ENCODE results near the gene SLC37A2.

Gene SLC37A2

DNA sequence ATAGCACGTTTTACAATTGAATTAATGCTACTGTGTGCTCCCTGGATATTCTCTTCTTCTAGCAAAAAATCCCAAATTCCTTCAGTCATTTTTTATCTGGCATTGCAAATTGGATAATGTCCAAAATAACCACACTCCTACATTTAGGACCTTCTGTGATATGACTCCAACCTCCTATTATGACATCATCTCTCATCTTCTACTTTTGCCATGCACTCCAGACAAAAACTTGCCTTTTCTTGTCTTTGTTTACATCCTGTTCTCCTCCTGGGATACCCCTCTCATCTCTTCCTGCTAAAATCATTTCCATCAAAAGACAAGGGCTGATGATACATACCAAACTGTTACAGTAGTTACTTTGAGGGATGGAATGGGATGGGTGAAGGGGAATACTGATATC lies 69.0 kb downstream of the SLC37A2 start:
- H2BK5ac ChIP-seq (ENCODE audit: low read length): no peak overlapping the region
- no peak overlapping the region for H3K18ac ChIP-seq (ENCODE audit: low read length)
- no peak overlapping the region for H2AFZ ChIP-seq (ENCODE audit: low read length)
- no peak overlapping the region for H3K4ac ChIP-seq (ENCODE audit: low read length)
- no peaks in the 10 kb centered on the region for H3K9me3 ChIP-seq (replicated peaks in 1 of 2; ENCODE audit: control insufficient read depth in 2 of 2, insufficient read depth in 1 of 2, low read depth in 1 of 2, low read length in 2 of 2)
- no peak overlapping the region for H3K4me2 ChIP-seq (ENCODE audit: insufficient read depth, low read length, poor library complexity, severe bottlenecking)
- no peaks in the 10 kb centered on the region for H3K36me3 ChIP-seq (replicated peaks in 1 of 2; ENCODE audit: control insufficient read depth in 2 of 2, insufficient read depth in 2 of 2, low read length in 2 of 2)
- H2BK120ac ChIP-seq (ENCODE audit: low read depth, low read length): no peak overlapping the region
- no peaks in the 10 kb centered on the region for H3K79me1 ChIP-seq (ENCODE audit: low read depth, low read length)
- H4K91ac ChIP-seq (ENCODE audit: low read depth, low read length, poor library complexity): no peak overlapping the region
- no peak overlapping the region for H3K9ac ChIP-seq (ENCODE audit: low read depth, low read length, poor library complexity)
- H2AK5ac ChIP-seq (ENCODE audit: low read depth, low read length): no peak overlapping the region
- no peak overlapping the region for H4K8ac ChIP-seq (ENCODE audit: low read depth, low read length)
- no peak overlapping the region for H3K23ac ChIP-seq (ENCODE audit: low read depth, low read length, poor library complexity)
- H3K27ac ChIP-seq (replicated peaks; ENCODE audit: low read length): no peak overlapping the region
- no peak overlapping the region for H2BK12ac ChIP-seq (ENCODE audit: low read length)
- no peak overlapping the region for H3K4me3 ChIP-seq (ENCODE audit: low read length in 2 of 2)
- H3K4me1 ChIP-seq (ENCODE audit: control insufficient read depth in 2 of 2, insufficient read depth in 1 of 2, low read depth in 1 of 2, low read length in 2 of 2): peaks cover 2 to 5% of the 10 kb centered on the region in 2 donors
- no peaks in the 10 kb centered on the region for H3K27me3 ChIP-seq (ENCODE audit: control insufficient read depth in 3 of 3, insufficient read depth in 3 of 3, low read depth in 1 of 3, low read length in 3 of 3)
- no peak overlapping the region for H3K14ac ChIP-seq (ENCODE audit: low read length)
- no peak for DNase-seq (ENCODE audit: low spot score)
- no peak overlapping the region for H2BK15ac ChIP-seq (ENCODE audit: low read length)
- WGBS, 2 donors (ENCODE audit: extremely low coverage in 2 of 2, insufficient read length in 2 of 2, insufficient replicate concordance in 1 of 2): no CpG with 5 or more reads among the region's 1 CpG

DNA sequence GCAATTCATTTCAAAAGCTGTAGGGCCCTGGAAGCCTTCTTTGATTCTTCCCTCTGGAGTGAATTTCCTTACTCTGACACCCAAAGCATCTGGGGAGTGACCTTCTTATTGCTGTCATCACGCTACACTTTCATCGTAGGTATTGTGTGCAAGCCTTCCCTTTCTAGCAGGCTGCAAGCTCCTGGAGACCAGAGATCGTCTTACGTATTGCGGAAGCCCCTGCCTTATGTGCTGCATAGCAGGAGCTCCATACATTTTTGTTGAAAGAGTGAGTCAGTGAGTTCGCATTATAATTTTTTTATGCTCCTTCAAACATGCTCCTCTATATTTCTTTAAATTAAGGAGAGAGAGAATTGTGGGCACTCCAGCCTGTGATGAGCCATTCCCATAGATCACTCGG lies 69.5 kb downstream of the SLC37A2 start:
- Histone ChIP-seq H3K27ac (replicated peaks; ENCODE audit: low read length) (no peak overlapping the region), H3K4me3 (ENCODE audit: low read length in 2 of 2) (no peak overlapping the region), H3K18ac (ENCODE audit: low read length) (no peak overlapping the region), H4K91ac (ENCODE audit: low read depth, low read length, poor library complexity) (no peak overlapping the region), H3K4ac (ENCODE audit: low read length) (no peak overlapping the region), H2AFZ (ENCODE audit: low read length) (peak overlapping the region; percentile 6), H3K4me1 (ENCODE audit: control insufficient read depth in 2 of 2, insufficient read depth in 1 of 2, low read depth in 1 of 2, low read length in 2 of 2) (peaks cover 4 to 7% of the 10 kb centered on the region in 2 donors), H2BK120ac (ENCODE audit: low read depth, low read length) (no peak overlapping the region), H3K79me1 (ENCODE audit: low read depth, low read length) (no peaks in the 10 kb centered on the region), H3K14ac (ENCODE audit: low read length) (no peak overlapping the region), H3K9ac (ENCODE audit: low read depth, low read length, poor library complexity) (no peak overlapping the region), H2BK12ac (ENCODE audit: low read length) (no peak overlapping the region), H3K27me3 (ENCODE audit: control insufficient read depth in 3 of 3, insufficient read depth in 3 of 3, low read depth in 1 of 3, low read length in 3 of 3) (no peaks in the 10 kb centered on the region), H3K36me3 (replicated peaks in 1 of 2; ENCODE audit: control insufficient read depth in 2 of 2, insufficient read depth in 2 of 2, low read length in 2 of 2) (no peaks in the 10 kb centered on the region), H3K9me3 (replicated peaks in 1 of 2; ENCODE audit: control insufficient read depth in 2 of 2, insufficient read depth in 1 of 2, low read depth in 1 of 2, low read length in 2 of 2) (no peaks in the 10 kb centered on the region), H4K8ac (ENCODE audit: low read depth, low read length) (no peak overlapping the region), H2AK5ac (ENCODE audit: low read depth, low read length) (no peak overlapping the region), H2BK15ac (ENCODE audit: low read length) (no peak overlapping the region), H2BK5ac (ENCODE audit: low read length) (no peak overlapping the region), H3K23ac (ENCODE audit: low read depth, low read length, poor library complexity) (no peak overlapping the region), H3K4me2 (ENCODE audit: insufficient read depth, low read length, poor library complexity, severe bottlenecking) (no peak overlapping the region)
- WGBS, 2 donors (ENCODE audit: extremely low coverage in 2 of 2, insufficient read length in 2 of 2, insufficient replicate concordance in 1 of 2): no CpG with 5 or more reads among the region's 7 CpGs
- DNase-seq (ENCODE audit: low spot score): no peak

DNA sequence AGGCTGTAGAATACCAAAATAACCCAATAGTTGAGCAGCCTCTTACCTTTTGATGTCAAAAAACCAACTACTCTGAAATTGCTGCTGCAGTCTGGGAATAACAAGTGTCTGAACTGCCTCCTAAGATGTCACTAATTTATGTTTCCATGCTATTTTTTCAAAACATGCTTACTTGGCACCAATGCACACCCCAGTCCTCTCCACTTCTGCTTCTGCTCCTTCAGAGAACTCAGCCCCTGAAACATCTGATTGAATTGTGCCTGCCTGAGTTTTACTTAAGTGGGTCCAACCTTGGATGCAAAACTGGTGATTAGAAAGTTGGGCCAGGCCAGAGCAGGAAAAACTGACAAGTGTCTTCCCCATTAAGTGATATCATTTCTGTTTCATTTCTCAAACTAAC lies 72.9 kb downstream of the SLC37A2 start:
- Histone ChIP-seq H2BK12ac (ENCODE audit: low read length) (no peak overlapping the region), H3K4me3 (ENCODE audit: low read length in 2 of 2) (no peak overlapping the region), H2BK5ac (ENCODE audit: low read length) (no peak overlapping the region), H3K36me3 (replicated peaks in 1 of 2; ENCODE audit: control insufficient read depth in 2 of 2, insufficient read depth in 2 of 2, low read length in 2 of 2) (no peaks in the 10 kb centered on the region), H2AK5ac (ENCODE audit: low read depth, low read length) (no peak overlapping the region), H3K4me1 (ENCODE audit: control insufficient read depth in 2 of 2, insufficient read depth in 1 of 2, low read depth in 1 of 2, low read length in 2 of 2) (peaks cover 19 to 37% of the 10 kb centered on the region in 2 donors), H4K91ac (ENCODE audit: low read depth, low read length, poor library complexity) (no peak overlapping the region), H3K27ac (replicated peaks; ENCODE audit: low read length) (no peak overlapping the region), H3K9ac (ENCODE audit: low read depth, low read length, poor library complexity) (no peak overlapping the region), H3K18ac (ENCODE audit: low read length) (no peak overlapping the region), H3K27me3 (ENCODE audit: control insufficient read depth in 3 of 3, insufficient read depth in 3 of 3, low read depth in 1 of 3, low read length in 3 of 3) (no peaks in the 10 kb centered on the region), H3K4ac (ENCODE audit: low read length) (no peak overlapping the region), H3K79me1 (ENCODE audit: low read depth, low read length) (no peaks in the 10 kb centered on the region), H3K9me3 (replicated peaks in 1 of 2; ENCODE audit: control insufficient read depth in 2 of 2, insufficient read depth in 1 of 2, low read depth in 1 of 2, low read length in 2 of 2) (no peaks in the 10 kb centered on the region), H4K8ac (ENCODE audit: low read depth, low read length) (no peak overlapping the region), H2AFZ (ENCODE audit: low read length) (no peak overlapping the region), H3K14ac (ENCODE audit: low read length) (no peak overlapping the region), H2BK15ac (ENCODE audit: low read length) (no peak overlapping the region), H3K23ac (ENCODE audit: low read depth, low read length, poor library complexity) (no peak overlapping the region), H3K4me2 (ENCODE audit: insufficient read depth, low read length, poor library complexity, severe bottlenecking) (no peak overlapping the region), H2BK120ac (ENCODE audit: low read depth, low read length) (no peak overlapping the region)
- no peak for DNase-seq (ENCODE audit: low spot score)

DNA sequence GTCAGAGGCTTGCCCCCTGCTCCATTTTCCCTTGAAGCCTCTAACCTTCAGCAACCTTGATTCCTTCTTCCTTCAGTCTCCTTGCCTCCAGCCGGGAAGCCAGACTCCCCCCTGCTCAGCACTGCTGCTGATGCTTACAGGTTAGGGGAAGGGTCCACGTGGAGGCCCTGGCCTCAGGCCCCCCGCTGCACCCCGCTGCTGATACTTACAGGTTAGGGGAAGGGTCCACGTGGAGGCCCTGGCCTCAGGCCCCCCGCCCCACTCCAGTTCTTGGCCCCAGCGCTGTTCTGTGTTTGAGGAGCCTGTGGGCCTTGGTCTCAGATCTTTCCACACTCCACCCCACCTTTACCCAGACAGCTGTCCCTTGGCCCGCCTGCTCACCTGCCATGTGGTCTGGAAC lies 75.9 kb downstream of the SLC37A2 start:
- Histone ChIP-seq H3K27me3 (ENCODE audit: control insufficient read depth in 3 of 3, insufficient read depth in 3 of 3, low read depth in 1 of 3, low read length in 3 of 3) (no peaks in the 10 kb centered on the region), H3K27ac (replicated peaks; ENCODE audit: low read length) (no peak overlapping the region), H2BK120ac (ENCODE audit: low read depth, low read length) (no peak overlapping the region), H3K4ac (ENCODE audit: low read length) (no peak overlapping the region), H4K8ac (ENCODE audit: low read depth, low read length) (no peak overlapping the region), H2BK12ac (ENCODE audit: low read length) (no peak overlapping the region), H3K23ac (ENCODE audit: low read depth, low read length, poor library complexity) (no peak overlapping the region), H2AK5ac (ENCODE audit: low read depth, low read length) (peak overlapping the region; percentile 64), H3K9me3 (replicated peaks in 1 of 2; ENCODE audit: control insufficient read depth in 2 of 2, insufficient read depth in 1 of 2, low read depth in 1 of 2, low read length in 2 of 2) (no peaks in the 10 kb centered on the region), H3K9ac (ENCODE audit: low read depth, low read length, poor library complexity) (no peak overlapping the region), H4K91ac (ENCODE audit: low read depth, low read length, poor library complexity) (no peak overlapping the region), H3K79me1 (ENCODE audit: low read depth, low read length) (no peaks in the 10 kb centered on the region), H3K18ac (ENCODE audit: low read length) (peak overlapping the region; percentile 45), H3K36me3 (replicated peaks in 1 of 2; ENCODE audit: control insufficient read depth in 2 of 2, insufficient read depth in 2 of 2, low read length in 2 of 2) (no peaks in the 10 kb centered on the region), H2BK5ac (ENCODE audit: low read length) (no peak overlapping the region), H2AFZ (ENCODE audit: low read length) (peak overlapping the region; percentile 80), H3K4me2 (ENCODE audit: insufficient read depth, low read length, poor library complexity, severe bottlenecking) (no peak overlapping the region), H3K4me3 (ENCODE audit: low read length in 2 of 2) (no peak overlapping the region), H3K4me1 (ENCODE audit: control insufficient read depth in 2 of 2, insufficient read depth in 1 of 2, low read depth in 1 of 2, low read length in 2 of 2) (peaks cover 22 to 44% of the 10 kb centered on the region in 2 donors), H2BK15ac (ENCODE audit: low read length) (peak overlapping the region; percentile 49), H3K14ac (ENCODE audit: low read length) (no peak overlapping the region)
- no peak for DNase-seq (ENCODE audit: low spot score)
- WGBS, 2 donors (ENCODE audit: extremely low coverage in 2 of 2, insufficient read length in 2 of 2, insufficient replicate concordance in 1 of 2): no CpG with 5 or more reads among the region's 8 CpGs
